GM23248 (cell line): ENCODE measurements around the gene PODXL.

Source experiments
- EZH2 ChIP-seq: fragments of 200-600 bp; sonication (generic); IDR thresholded peaks from 2 replicates; pipeline ENCODE4 v1.6.1; 2018; ENCODE audit warnings: antibody characterized with exemption, mild to moderate bottlenecking; ENCODE audit not compliant: insufficient read depth, poor library complexity, severe bottlenecking
- EZH2phosphoT487 ChIP-seq: fragments of 200-600 bp; sonication (generic); IDR thresholded peaks from 2 replicates; pipeline ENCODE4 v1.6.1; 2018; ENCODE audit warnings: antibody characterized with exemption, moderate library complexity, mild to moderate bottlenecking, low read depth; ENCODE audit not compliant: insufficient read depth

DNA sequence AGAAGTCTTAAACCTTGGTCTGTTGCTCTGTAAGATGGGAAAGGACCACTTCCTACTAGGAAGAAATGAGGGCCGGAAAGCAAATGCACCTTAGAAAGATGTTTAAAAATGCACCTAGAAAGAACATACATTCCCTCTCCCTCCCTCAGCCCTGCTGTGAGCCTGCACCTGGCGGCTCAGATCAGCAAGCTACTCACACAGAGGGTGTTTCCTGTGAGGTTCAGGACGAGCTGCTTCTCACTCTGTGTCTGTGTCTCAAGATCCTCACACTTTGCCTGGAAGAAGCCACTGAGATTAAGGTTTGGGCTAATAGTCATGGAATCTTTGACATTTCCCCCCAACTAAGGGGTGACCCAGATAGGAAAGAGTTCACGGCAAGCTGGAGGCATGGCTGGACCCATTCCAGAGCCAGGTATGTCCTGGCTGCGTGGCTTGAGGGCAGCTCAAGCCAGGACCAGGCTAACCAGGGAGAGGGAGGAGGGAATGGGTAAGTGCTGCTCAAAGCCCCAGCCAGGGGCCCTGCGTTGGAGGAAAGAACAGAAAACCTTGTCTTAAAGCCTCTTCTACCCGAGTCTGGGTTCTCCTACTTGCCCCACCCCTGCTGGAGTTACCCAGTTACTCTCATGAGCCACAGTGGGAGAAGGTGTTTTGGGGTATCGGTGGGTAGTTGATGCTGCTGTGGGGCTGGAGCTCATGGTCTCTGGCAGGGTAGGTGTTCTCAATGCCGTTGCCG lies 47.5 kb downstream of the PODXL start:
- TF ChIP-seq EZH2phosphoT487 (no peak), EZH2 (no peak)
